ENCODE data around the gene BMP8A. TPM values are rescaled to one million over a fixed set of nuclear protein-coding genes. Genes with fewer than 3 reads are reported as not detected.

BMP8A gene
- total and polyA plus RNA-seq, 9 of the 15 experiments (the other 6 are each of a cell fraction or from before 2014, with no cell fraction given), result 0.05 to 0.31 TPM; not detected in 7

DNA sequence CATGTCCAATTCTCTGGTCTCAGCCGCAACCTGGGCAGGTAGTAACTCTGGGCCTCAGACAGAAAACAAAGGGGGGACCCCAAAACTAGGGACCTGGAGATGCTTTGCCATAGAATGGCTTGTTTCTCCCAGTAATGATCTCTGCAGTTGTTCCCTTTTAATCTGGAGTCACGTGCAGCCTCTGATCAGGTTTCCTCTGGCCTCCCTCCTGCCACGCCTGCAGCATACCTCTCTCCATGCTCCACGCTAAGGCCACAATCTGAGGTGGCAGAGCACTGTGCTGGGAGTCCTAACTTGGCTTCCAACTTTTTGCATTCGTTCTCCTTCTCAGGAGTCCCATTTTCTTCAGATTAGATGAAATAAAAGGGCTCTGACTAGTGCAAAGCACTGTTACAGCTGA is 83.2 kb downstream of the BMP8A start (continued):
- TF ChIP-seq TGIF2 (CRISPR knock-in tag; IDR thresholded peaks at IDR 0.05), result 0 out of 2 replicates have a peak, but pooled peaks have one; percentile 11
- 0 out of 2 replicates have a peak, but pooled peaks have one; percentile 44 for TF ChIP-seq PTBP1 (IDR thresholded peaks at IDR 0.05; ENCODE audit: low read depth, low read length)
- TF ChIP-seq POLR2H (tag; IDR thresholded peaks at IDR 0.05; ENCODE audit: low read depth), result no peak
- no peak for TF ChIP-seq RFX7 (CRISPR knock-in tag; IDR thresholded peaks at IDR 0.05)
- no peak for TF ChIP-seq ZNF699 (CRISPR knock-in tag; IDR thresholded peaks at IDR 0.05; ENCODE audit: insufficient replicate concordance)
- peak; percentile 91 for TF ChIP-seq FOXK1 (CRISPR knock-in tag; IDR thresholded peaks at IDR 0.05; ENCODE audit: borderline replicate concordance)
- no peak for TF ChIP-seq TCFL5 (CRISPR knock-in tag; conservative IDR thresholded peaks at IDR 0.05)
- TF ChIP-seq, protein P1, sequence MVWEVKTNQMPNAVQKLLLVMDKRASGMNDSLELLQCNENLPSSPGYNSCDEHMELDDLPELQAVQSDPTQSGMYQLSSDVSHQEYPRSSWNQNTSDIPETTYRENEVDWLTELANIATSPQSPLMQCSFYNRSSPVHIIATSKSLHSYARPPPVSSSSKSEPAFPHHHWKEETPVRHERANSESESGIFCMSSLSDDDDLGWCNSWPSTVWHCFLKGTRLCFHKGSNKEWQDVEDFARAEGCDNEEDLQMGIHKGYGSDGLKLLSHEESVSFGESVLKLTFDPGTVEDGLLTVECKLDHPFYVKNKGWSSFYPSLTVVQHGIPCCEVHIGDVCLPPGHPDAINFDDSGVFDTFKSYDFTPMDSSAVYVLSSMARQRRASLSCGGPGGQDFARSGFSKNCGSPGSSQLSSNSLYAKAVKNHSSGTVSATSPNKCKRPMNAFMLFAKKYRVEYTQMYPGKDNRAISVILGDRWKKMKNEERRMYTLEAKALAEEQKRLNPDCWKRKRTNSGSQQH (CRISPR knock-in tag; IDR thresholded peaks at IDR 0.05), result 0 out of 2 replicates have a peak, but pooled peaks have one; percentile 3
- TF ChIP-seq ZNF121 (CRISPR knock-in tag; conservative IDR thresholded peaks at IDR 0.05), result no peak
- 0 out of 2 replicates have a peak, but pooled peaks have one; percentile 28 for TF ChIP-seq SP1 (CRISPR knock-in tag; IDR thresholded peaks at IDR 0.05)
- 0 out of 2 replicates have a peak, but pooled peaks have one; percentile 46 for TF ChIP-seq TOE1 (IDR thresholded peaks at IDR 0.05; ENCODE audit: borderline replicate concordance)
- TF ChIP-seq TOE1 (CRISPR knock-in tag; IDR thresholded peaks at IDR 0.05; ENCODE audit: borderline replicate concordance, low read depth), result no peak
- TF ChIP-seq, protein P2, sequence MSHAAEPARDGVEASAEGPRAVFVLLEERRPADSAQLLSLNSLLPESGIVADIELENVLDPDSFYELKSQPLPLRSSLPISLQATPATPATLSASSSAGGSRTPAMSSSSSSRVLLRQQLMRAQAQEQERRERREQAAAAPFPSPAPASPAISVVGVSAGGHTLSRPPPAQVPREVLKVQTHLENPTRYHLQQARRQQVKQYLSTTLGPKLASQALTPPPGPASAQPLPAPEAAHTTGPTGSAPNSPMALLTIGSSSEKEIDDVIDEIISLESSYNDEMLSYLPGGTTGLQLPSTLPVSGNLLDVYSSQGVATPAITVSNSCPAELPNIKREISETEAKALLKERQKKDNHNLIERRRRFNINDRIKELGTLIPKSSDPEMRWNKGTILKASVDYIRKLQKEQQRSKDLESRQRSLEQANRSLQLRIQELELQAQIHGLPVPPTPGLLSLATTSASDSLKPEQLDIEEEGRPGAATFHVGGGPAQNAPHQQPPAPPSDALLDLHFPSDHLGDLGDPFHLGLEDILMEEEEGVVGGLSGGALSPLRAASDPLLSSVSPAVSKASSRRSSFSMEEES (CRISPR knock-in tag; IDR thresholded peaks at IDR 0.05), result peak; percentile 54
- TF ChIP-seq RHOXF2B (CRISPR knock-in tag; conservative IDR thresholded peaks at IDR 0.05), result no peak
- TF ChIP-seq, protein P3, sequence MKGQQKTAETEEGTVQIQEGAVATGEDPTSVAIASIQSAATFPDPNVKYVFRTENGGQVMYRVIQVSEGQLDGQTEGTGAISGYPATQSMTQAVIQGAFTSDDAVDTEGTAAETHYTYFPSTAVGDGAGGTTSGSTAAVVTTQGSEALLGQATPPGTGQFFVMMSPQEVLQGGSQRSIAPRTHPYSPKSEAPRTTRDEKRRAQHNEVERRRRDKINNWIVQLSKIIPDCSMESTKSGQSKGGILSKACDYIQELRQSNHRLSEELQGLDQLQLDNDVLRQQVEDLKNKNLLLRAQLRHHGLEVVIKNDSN (CRISPR knock-in tag; IDR thresholded peaks at IDR 0.05), result peak; percentile 85
- TF ChIP-seq HOXB6 (CRISPR knock-in tag; IDR thresholded peaks at IDR 0.05; ENCODE audit: borderline replicate concordance), result 0 out of 2 replicates have a peak, but pooled peaks have one; percentile 32

Small RNA genes within 50 kb of the gene (small RNA-seq; reads per million reads assigned to genes)
- gene SNORA55, result 7.6 reads per million, percentile 94 among the genes with 10 or more reads in this experiment

Other genes starting within 250 kb of the BMP8A start
- gene PABPC4, start 85.2 kb downstream of the BMP8A start, total RNA-seq (2014; rRNA removed), result 207 and 244 TPM in 2 replicates
- 212 and 220 TPM in 2 replicates for gene PABPC4, start 85.2 kb downstream of the BMP8A start, total RNA-seq (2014; rRNA removed; fragmentation: Illumina TruSeq; extraction: Trizol)
- 169 and 175 TPM in 2 replicates for gene PABPC4, start 85.2 kb downstream of the BMP8A start, total RNA-seq (2015; rRNA removed; fragmentation: Illumina TruSeq; extraction: Trizol)
- 520 and 526 TPM in 2 replicates for gene PABPC4, start 85.2 kb downstream of the BMP8A start, total RNA-seq (2021)
- 145 and 147 TPM in 2 replicates for gene PABPC4, start 85.2 kb downstream of the BMP8A start, polyA plus RNA-seq (2011; rRNA removed)
- 369 and 413 TPM in 2 replicates for gene PABPC4, start 85.2 kb downstream of the BMP8A start, polyA plus RNA-seq (2014; fragmentation: Illumina TruSeq; extraction: Trizol)
- 10 to 100 TPM; 77.7 to 88.4 TPM for gene PABPC4, start 85.2 kb downstream of the BMP8A start, polyA plus RNA-seq (2014; fragmentation: Nextera tagmentation; extraction: Ambion mirVana)
- 264 and 303 TPM in 2 replicates for gene PABPC4, start 85.2 kb downstream of the BMP8A start, polyA plus RNA-seq (2014; rRNA removed)
- 0.14 and 0.37 TPM in 2 replicates for gene HEYL, start 148.0 kb downstream of the BMP8A start, total RNA-seq (2014; rRNA removed)
- gene HEYL, start 148.0 kb downstream of the BMP8A start, total RNA-seq (2014; rRNA removed; fragmentation: Illumina TruSeq; extraction: Trizol), result 0.32 and 0.33 TPM in 2 replicates
- 0.15 and 0.22 TPM in 2 replicates for gene HEYL, start 148.0 kb downstream of the BMP8A start, total RNA-seq (2015; rRNA removed; fragmentation: Illumina TruSeq; extraction: Trizol)
- gene HEYL, start 148.0 kb downstream of the BMP8A start, total RNA-seq (2021), result 0.78 and 0.89 TPM in 2 replicates
- 0.25 and 0.50 TPM in 2 replicates for gene HEYL, start 148.0 kb downstream of the BMP8A start, polyA plus RNA-seq (2011; rRNA removed)
- 0.69 and 0.70 TPM in 2 replicates for gene HEYL, start 148.0 kb downstream of the BMP8A start, polyA plus RNA-seq (2014; fragmentation: Illumina TruSeq; extraction: Trizol)
- under 1 TPM; 0.13 to 0.14 TPM for gene HEYL, start 148.0 kb downstream of the BMP8A start, polyA plus RNA-seq (2014; fragmentation: Nextera tagmentation; extraction: Ambion mirVana)
- gene HEYL, start 148.0 kb downstream of the BMP8A start, polyA plus RNA-seq (2014; rRNA removed), result 0.33 and 0.71 TPM in 2 replicates
- gene NT5C1A, start 180.5 kb downstream of the BMP8A start, total RNA-seq (2014; rRNA removed), result not detected in 2 replicates
- not detected in 2 replicates for gene NT5C1A, start 180.5 kb downstream of the BMP8A start, total RNA-seq (2014; rRNA removed; fragmentation: Illumina TruSeq; extraction: Trizol)
- gene NT5C1A, start 180.5 kb downstream of the BMP8A start, total RNA-seq (2015; rRNA removed; fragmentation: Illumina TruSeq; extraction: Trizol), result not detected in 2 replicates
- gene NT5C1A, start 180.5 kb downstream of the BMP8A start, total RNA-seq (2021), result not detected in 2 replicates
- gene NT5C1A, start 180.5 kb downstream of the BMP8A start, polyA plus RNA-seq (2011; rRNA removed), result not detected in 2 replicates
- not detected in 2 replicates for gene NT5C1A, start 180.5 kb downstream of the BMP8A start, polyA plus RNA-seq (2014; fragmentation: Illumina TruSeq; extraction: Trizol)
- not detected for gene NT5C1A, start 180.5 kb downstream of the BMP8A start, polyA plus RNA-seq (2014; fragmentation: Nextera tagmentation; extraction: Ambion mirVana)
- gene NT5C1A, start 180.5 kb downstream of the BMP8A start, polyA plus RNA-seq (2014; rRNA removed), result not detected in 2 replicates
- gene HPCAL4, start 199.8 kb downstream of the BMP8A start, total RNA-seq (2014; rRNA removed), result not detected in 2 replicates
- 0.04 TPM in 1 of 2 replicates, not detected in the other for gene HPCAL4, start 199.8 kb downstream of the BMP8A start, total RNA-seq (2014; rRNA removed; fragmentation: Illumina TruSeq; extraction: Trizol)
- not detected in 2 replicates for gene HPCAL4, start 199.8 kb downstream of the BMP8A start, total RNA-seq (2015; rRNA removed; fragmentation: Illumina TruSeq; extraction: Trizol)
- 0.04 TPM in 2 replicates for gene HPCAL4, start 199.8 kb downstream of the BMP8A start, total RNA-seq (2021)
- gene HPCAL4, start 199.8 kb downstream of the BMP8A start, polyA plus RNA-seq (2011; rRNA removed), result 0.04 and 0.07 TPM in 2 replicates
- gene HPCAL4, start 199.8 kb downstream of the BMP8A start, polyA plus RNA-seq (2014; fragmentation: Illumina TruSeq; extraction: Trizol), result 0.04 TPM in 1 of 2 replicates, not detected in the other
- gene HPCAL4, start 199.8 kb downstream of the BMP8A start, polyA plus RNA-seq (2014; fragmentation: Nextera tagmentation; extraction: Ambion mirVana), result under 1 TPM in 1 of 2 experiments, not detected in 1; 0.01 TPM
- gene HPCAL4, start 199.8 kb downstream of the BMP8A start, polyA plus RNA-seq (2014; rRNA removed), result not detected in 2 replicates
- 75.4 and 84.7 TPM in 2 replicates for gene PPIE, start 247.2 kb downstream of the BMP8A start, total RNA-seq (2014; rRNA removed)
- gene PPIE, start 247.2 kb downstream of the BMP8A start, total RNA-seq (2014; rRNA removed; fragmentation: Illumina TruSeq; extraction: Trizol), result 107 and 113 TPM in 2 replicates
- gene PPIE, start 247.2 kb downstream of the BMP8A start, total RNA-seq (2015; rRNA removed; fragmentation: Illumina TruSeq; extraction: Trizol), result 99.9 and 100.0 TPM in 2 replicates
- gene PPIE, start 247.2 kb downstream of the BMP8A start, total RNA-seq (2021), result 94.2 and 108 TPM in 2 replicates
- 162 and 163 TPM in 2 replicates for gene PPIE, start 247.2 kb downstream of the BMP8A start, polyA plus RNA-seq (2011; rRNA removed)
- 119 and 131 TPM in 2 replicates for gene PPIE, start 247.2 kb downstream of the BMP8A start, polyA plus RNA-seq (2014; fragmentation: Illumina TruSeq; extraction: Trizol)
- 100 to 1,000 TPM; 369 to 444 TPM for gene PPIE, start 247.2 kb downstream of the BMP8A start, polyA plus RNA-seq (2014; fragmentation: Nextera tagmentation; extraction: Ambion mirVana)
- gene PPIE, start 247.2 kb downstream of the BMP8A start, polyA plus RNA-seq (2014; rRNA removed), result 136 and 154 TPM in 2 replicates

Data from K562 (cell line).